ENCODE results near the gene GNAQ. TPM values are rescaled to one million over a fixed set of nuclear protein-coding genes. Genes with fewer than 3 reads are reported as not detected.

The GNAQ gene
- total and polyA plus RNA-seq, 2 donors (not counting 1 experiment from before 2014, with no cell fraction given), result 0.60 to 1.4 TPM

- Histone ChIP-seq H3K9ac (ENCODE audit: low read length) (no peak overlapping the region), H2AFZ (ENCODE audit: insufficient read depth, low read depth, low read length, poor library complexity, severe bottlenecking) (no peak overlapping the region), H4K20me1 (ENCODE audit: control insufficient read depth, insufficient read depth, low read length, poor library complexity, severe bottlenecking) (no peaks in the 10 kb centered on the region), H3K4me3 (ENCODE audit: control extremely low read depth in 1 of 5, extremely low read depth in 1 of 5, insufficient read depth in 1 of 5, low read depth in 2 of 5, low read length in 4 of 5) (no peak overlapping the region), H3K27me3 (replicated peaks in 1 of 4; ENCODE audit: control extremely low read depth in 1 of 4, control insufficient read depth in 3 of 4, insufficient read depth in 4 of 4, low read length in 3 of 4) (no peaks in the 10 kb centered on the region), H3K79me2 (ENCODE audit: control insufficient read depth, insufficient read depth, low read length) (no peaks in the 10 kb centered on the region), H3K9me3 (ENCODE audit: control extremely low read depth in 1 of 3, control insufficient read depth in 2 of 3, insufficient read depth in 1 of 3, low read length in 2 of 3) (no peaks in the 10 kb centered on the region), H3K36me3 (replicated peaks in 1 of 2; ENCODE audit: control extremely low read depth in 1 of 2, control insufficient read depth in 1 of 2, extremely low read depth in 1 of 2, insufficient read depth in 2 of 2, low read length in 1 of 2) (no peaks in the 10 kb centered on the region), H3K4me2 (replicated peaks; ENCODE audit: low read depth, low read length, poor library complexity, severe bottlenecking) (no peak overlapping the region), H3K27ac (ENCODE audit: low read length in 2 of 2) (no peak overlapping the region), H3K4me1 (ENCODE audit: control insufficient read depth in 2 of 2, insufficient read depth in 2 of 2, low read length in 2 of 2) (peaks cover 0 to 4% of the 10 kb centered on the region in 2 donors)
- H3K9me3 Mint-ChIP-seq (ENCODE audit: insufficient read depth), result no peaks in the 10 kb centered on the region
- peaks cover 12% of the 10 kb centered on the region for H3K4me1 Mint-ChIP-seq
- no peaks in the 10 kb centered on the region for H3K27me3 Mint-ChIP-seq
- ChIA-PET CTCF (no interaction called here), POLR2A (no interaction called here)
- DNase-seq (no peak), ATAC-seq (ENCODE audit: low read depth) (no peak)
- H3K4me3 Mint-ChIP-seq, result no peak overlapping the region
- intact Hi-C loops (cut with micrococcal nuclease), result no loop called here
- WGBS (ENCODE audit: insufficient coverage), result no CpG with 5 or more reads among the region's 2 CpGs
- no peak overlapping the region for H3K27ac Mint-ChIP-seq
- TF ChIP-seq CTCF (IDR thresholded peaks at IDR 0.05), result no peak
- no peak for TF ChIP-seq EZH2 (IDR thresholded peaks at IDR 0.05; ENCODE audit: borderline replicate concordance, insufficient read depth, low read depth, low read length, poor library complexity, severe bottlenecking)
Observed at GRCh38 chr9:77826116-77826515, 205.5 kb downstream of the GNAQ start.

GRCh38 chr9:77825361-77825760, 206.2 kb downstream of the GNAQ start:
- DNase-seq (no peak), ATAC-seq (ENCODE audit: low read depth) (no peak)
- Mint-ChIP-seq H3K4me1 (peaks cover 12% of the 10 kb centered on the region), H3K27me3 (no peaks in the 10 kb centered on the region), H3K4me3 (no peak overlapping the region), H3K27ac (no peak overlapping the region), H3K9me3 (ENCODE audit: insufficient read depth) (no peaks in the 10 kb centered on the region)
- Histone ChIP-seq H3K27ac (ENCODE audit: low read length in 2 of 2) (no peak overlapping the region), H4K20me1 (ENCODE audit: control insufficient read depth, insufficient read depth, low read length, poor library complexity, severe bottlenecking) (no peaks in the 10 kb centered on the region), H2AFZ (ENCODE audit: insufficient read depth, low read depth, low read length, poor library complexity, severe bottlenecking) (no peak overlapping the region), H3K79me2 (ENCODE audit: control insufficient read depth, insufficient read depth, low read length) (no peaks in the 10 kb centered on the region), H3K27me3 (replicated peaks in 1 of 4; ENCODE audit: control extremely low read depth in 1 of 4, control insufficient read depth in 3 of 4, insufficient read depth in 4 of 4, low read length in 3 of 4) (no peaks in the 10 kb centered on the region), H3K4me2 (replicated peaks; ENCODE audit: low read depth, low read length, poor library complexity, severe bottlenecking) (no peak overlapping the region), H3K9ac (ENCODE audit: low read length) (no peak overlapping the region), H3K36me3 (replicated peaks in 1 of 2; ENCODE audit: control extremely low read depth in 1 of 2, control insufficient read depth in 1 of 2, extremely low read depth in 1 of 2, insufficient read depth in 2 of 2, low read length in 1 of 2) (no peaks in the 10 kb centered on the region), H3K9me3 (ENCODE audit: control extremely low read depth in 1 of 3, control insufficient read depth in 2 of 3, insufficient read depth in 1 of 3, low read length in 2 of 3) (no peaks in the 10 kb centered on the region), H3K4me3 (ENCODE audit: control extremely low read depth in 1 of 5, extremely low read depth in 1 of 5, insufficient read depth in 1 of 5, low read depth in 2 of 5, low read length in 4 of 5) (no peak overlapping the region), H3K4me1 (ENCODE audit: control insufficient read depth in 2 of 2, insufficient read depth in 2 of 2, low read length in 2 of 2) (peaks cover 0 to 4% of the 10 kb centered on the region in 2 donors)
- ChIA-PET CTCF (no interaction called here), POLR2A (no interaction called here)
- intact Hi-C loops (cut with micrococcal nuclease), result no loop called here
- no peak for TF ChIP-seq CTCF (IDR thresholded peaks at IDR 0.05)
- TF ChIP-seq EZH2 (IDR thresholded peaks at IDR 0.05; ENCODE audit: borderline replicate concordance, insufficient read depth, low read depth, low read length, poor library complexity, severe bottlenecking), result no peak
- 100% methylated on average over 2 of the region's 4 CpGs for WGBS (ENCODE audit: insufficient coverage)

Measured in B cell (primary cell).